HEK293T (cell line): ENCODE data around the gene XKR3.

Experiments
- CTCF ChIA-PET: fragments of 350-600 bp; formaldehyde crosslinking; extraction: SDS; loops from one replicate; lab custom pipeline; 2021; ENCODE audit warnings: antibody characterized with exemption, inconsistent platforms; lab: Yijun Ruan, JAX
- POLR2A ChIA-PET: fragments of 350-600 bp; formaldehyde crosslinking; extraction: SDS; loops from one replicate; lab custom pipeline; 2020; ENCODE audit warnings: antibody characterized with exemption, inconsistent platforms; lab: Yijun Ruan, JAX
- DNase-seq: peaks from one replicate; pipeline ENCODE4 v3.0.0; 2012; ENCODE audit warnings: mixed read lengths; ENCODE audit errors: extremely low spot score
- ARNT ChIP-seq: fragments of 450-650 bp; IDR thresholded peaks from 2 replicates; pipeline ENCODE4 v1.6.1; 2017; ENCODE audit warnings: mild to moderate bottlenecking
- BHLHE40 ChIP-seq: fragments of 450-650 bp; IDR thresholded peaks from 2 replicates; pipeline ENCODE4 v1.6.1; 2016; ENCODE audit warnings: mild to moderate bottlenecking, moderate library complexity, borderline replicate concordance
- CTBP1 ChIP-seq: fragments of 450-650 bp; IDR thresholded peaks from 2 replicates; pipeline ENCODE4 v1.6.1; 2016; ENCODE audit warnings: borderline replicate concordance
- ELF4 ChIP-seq: fragments of 450-650 bp; IDR thresholded peaks from 2 replicates; pipeline ENCODE4 v1.6.1; 2017; ENCODE audit warnings: antibody characterized with exemption
- FOXA1 ChIP-seq: fragments of 450-650 bp; IDR thresholded peaks from 2 replicates; pipeline ENCODE4 v1.6.1; 2016; ENCODE audit warnings: mild to moderate bottlenecking
- FOXK2 ChIP-seq: fragments of 450-650 bp; IDR thresholded peaks from 2 replicates; pipeline ENCODE4 v1.6.1; 2016; ENCODE audit warnings: mild to moderate bottlenecking
- FOXM1 ChIP-seq: fragments of 450-650 bp; IDR thresholded peaks from 2 replicates; pipeline ENCODE4 v1.6.1; 2017; ENCODE audit warnings: mild to moderate bottlenecking, borderline replicate concordance
- HDGF ChIP-seq: fragments of 450-650 bp; IDR thresholded peaks from 2 replicates; pipeline ENCODE4 v1.6.1; 2017; ENCODE audit warnings: antibody characterized with exemption, borderline replicate concordance
- L3MBTL2 ChIP-seq: fragments of 450-650 bp; conservative IDR thresholded peaks from 2 replicates; pipeline ENCODE4 v1.6.1; 2016; ENCODE audit warnings: mild to moderate bottlenecking
- LEF1 ChIP-seq: fragments of 450-650 bp; IDR thresholded peaks from 2 replicates; pipeline ENCODE4 v1.6.1; 2017; ENCODE audit warnings: mild to moderate bottlenecking, borderline replicate concordance
- NFRKB ChIP-seq: fragments of 450-650 bp; IDR thresholded peaks from 2 replicates; pipeline ENCODE4 v1.6.1; 2016; ENCODE audit warnings: mild to moderate bottlenecking, moderate library complexity
- SP1 ChIP-seq: fragments of 450-650 bp; IDR thresholded peaks from 2 replicates; pipeline ENCODE4 v1.6.1; 2017
- SUZ12 ChIP-seq: fragments of 450-650 bp; IDR thresholded peaks from 2 replicates; pipeline ENCODE4 v1.6.1; 2016; ENCODE audit warnings: mild to moderate bottlenecking
- TARDBP ChIP-seq: fragments of 450-650 bp; IDR thresholded peaks from 2 replicates; pipeline ENCODE4 v1.6.1; 2016
- ZNF384 ChIP-seq: fragments of 450-650 bp; IDR thresholded peaks from 2 replicates; pipeline ENCODE4 v1.6.1; 2016
- TF ChIP-seq, protein P1 (sequence below): fragments of 450-650 bp; IDR thresholded peaks from 2 replicates; pipeline ENCODE4 v1.6.1; 2016

XKR3 gene

DNA sequence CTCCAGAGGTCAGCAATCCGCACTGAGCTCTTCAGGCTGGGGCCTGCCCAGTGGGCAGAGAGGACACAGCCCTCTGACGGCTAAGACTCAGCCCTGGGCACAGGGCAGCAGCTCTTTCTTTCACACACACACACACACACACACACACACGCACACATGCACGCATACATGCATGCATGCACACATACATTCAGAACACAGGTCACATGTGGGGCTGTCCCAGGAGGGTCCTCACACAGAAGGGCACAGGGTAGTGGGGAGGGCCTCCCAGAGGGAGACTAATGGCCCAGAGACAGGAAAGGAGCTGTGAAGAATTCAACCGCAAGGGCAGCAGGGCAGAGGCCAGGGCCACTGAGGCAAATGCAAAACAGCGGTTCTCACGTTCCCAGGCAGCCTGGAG lies 20.3 kb upstream of the XKR3 start:
- DNase-seq: no peak
- TF ChIP-seq ELF4: no peak
- no peak for TF ChIP-seq L3MBTL2
- TF ChIP-seq SUZ12: no peak
- no peak for TF ChIP-seq HDGF
- TF ChIP-seq FOXM1: no peak
- no peak for TF ChIP-seq ZNF384
- TF ChIP-seq, protein P1, sequence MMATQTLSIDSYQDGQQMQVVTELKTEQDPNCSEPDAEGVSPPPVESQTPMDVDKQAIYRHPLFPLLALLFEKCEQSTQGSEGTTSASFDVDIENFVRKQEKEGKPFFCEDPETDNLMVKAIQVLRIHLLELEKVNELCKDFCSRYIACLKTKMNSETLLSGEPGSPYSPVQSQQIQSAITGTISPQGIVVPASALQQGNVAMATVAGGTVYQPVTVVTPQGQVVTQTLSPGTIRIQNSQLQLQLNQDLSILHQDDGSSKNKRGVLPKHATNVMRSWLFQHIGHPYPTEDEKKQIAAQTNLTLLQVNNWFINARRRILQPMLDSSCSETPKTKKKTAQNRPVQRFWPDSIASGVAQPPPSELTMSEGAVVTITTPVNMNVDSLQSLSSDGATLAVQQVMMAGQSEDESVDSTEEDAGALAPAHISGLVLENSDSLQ: no peak
- TF ChIP-seq LEF1: no peak
- TF ChIP-seq FOXK2: no peak
- no peak for TF ChIP-seq BHLHE40
- POLR2A ChIA-PET: no interaction called here
- CTCF ChIA-PET: no interaction called here

DNA sequence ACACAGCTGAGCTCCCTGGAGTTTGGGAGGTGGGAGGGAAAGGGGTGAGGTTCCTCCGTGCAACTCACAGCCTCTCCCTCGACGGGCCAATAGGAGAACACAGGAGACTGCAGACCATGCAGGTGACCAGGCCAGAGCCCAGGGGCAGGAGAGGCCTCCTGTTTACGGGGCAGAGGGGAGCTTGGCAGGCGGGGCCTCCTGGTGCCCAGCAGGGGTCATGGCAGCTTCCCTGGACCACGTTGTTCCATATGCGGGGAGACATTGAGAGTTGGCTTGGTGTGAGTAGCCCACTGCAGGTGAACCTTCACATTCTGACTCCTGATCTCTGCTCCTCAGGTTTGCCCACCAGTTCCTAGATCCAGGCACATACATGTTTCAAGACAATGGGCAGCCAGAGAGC lies 19.3 kb upstream of the XKR3 start:
- no peak for TF ChIP-seq SP1
- TF ChIP-seq FOXK2: no peak
- TF ChIP-seq FOXM1: no peak
- no peak for TF ChIP-seq FOXA1
- TF ChIP-seq ELF4: no peak
- TF ChIP-seq, protein P1: no peak
- TF ChIP-seq NFRKB: no peak
- TF ChIP-seq CTBP1: no peak
- TF ChIP-seq TARDBP: no peak
- no peak for TF ChIP-seq LEF1
- no peak for TF ChIP-seq BHLHE40
- no peak for TF ChIP-seq ARNT
- TF ChIP-seq SUZ12: no peak

DNA sequence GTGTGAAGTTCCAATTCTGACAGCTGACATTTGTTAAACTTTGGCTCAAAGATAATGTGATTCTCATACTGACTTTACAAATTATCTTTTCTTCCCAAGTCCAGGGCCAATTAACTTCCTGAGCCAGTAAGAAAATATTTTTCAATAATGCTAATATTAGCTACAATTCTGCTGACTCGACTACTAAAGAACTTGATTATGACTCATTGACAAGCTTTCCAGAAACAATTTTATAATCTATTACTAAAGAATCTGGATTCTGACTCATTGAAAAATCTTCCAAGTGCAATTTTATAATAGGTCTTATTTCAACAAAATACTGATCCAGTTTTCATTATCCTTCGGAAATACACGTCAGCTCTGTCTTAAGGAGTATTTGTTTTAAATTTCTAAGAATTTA lies 12.9 kb upstream of the XKR3 start:
- ChIA-PET POLR2A (no interaction called here), CTCF (no interaction called here)
- no peak for DNase-seq

More for the DNA sequence above, 19.3 kb upstream of the XKR3 start:
- CTCF ChIA-PET: no interaction called here
- POLR2A ChIA-PET: no interaction called here
- no peak for DNase-seq

DNA sequence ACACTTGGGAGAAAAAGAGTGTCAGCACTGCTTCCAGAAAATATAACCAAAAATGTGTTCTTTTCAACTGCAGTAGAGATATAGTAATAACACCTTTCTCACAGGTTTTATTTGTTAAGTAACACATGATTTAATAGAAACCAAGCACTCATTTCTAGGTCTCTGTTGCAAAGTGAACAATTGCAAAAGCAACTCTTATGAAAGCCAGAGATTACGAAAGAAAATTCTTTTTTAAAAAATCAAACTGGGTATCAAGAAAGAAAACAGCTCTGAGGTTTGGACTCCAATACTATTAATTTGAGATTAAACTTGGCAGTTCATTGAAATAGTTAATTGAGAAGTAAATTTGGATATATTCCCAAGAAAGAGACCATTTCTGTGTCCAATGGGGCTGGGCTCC lies 9.8 kb upstream of the XKR3 start:
- ChIA-PET POLR2A (no interaction called here), CTCF (no interaction called here)
- no peak for DNase-seq
- TF ChIP-seq FOXK2: no peak

More for the DNA sequence above, 12.9 kb upstream of the XKR3 start:
- no peak for TF ChIP-seq LEF1
- TF ChIP-seq ELF4: no peak
- no peak for TF ChIP-seq L3MBTL2
- no peak for TF ChIP-seq BHLHE40
- TF ChIP-seq, protein P1: no peak
- no peak for TF ChIP-seq CTBP1
- no peak for TF ChIP-seq FOXK2
- TF ChIP-seq ARNT: no peak

DNA sequence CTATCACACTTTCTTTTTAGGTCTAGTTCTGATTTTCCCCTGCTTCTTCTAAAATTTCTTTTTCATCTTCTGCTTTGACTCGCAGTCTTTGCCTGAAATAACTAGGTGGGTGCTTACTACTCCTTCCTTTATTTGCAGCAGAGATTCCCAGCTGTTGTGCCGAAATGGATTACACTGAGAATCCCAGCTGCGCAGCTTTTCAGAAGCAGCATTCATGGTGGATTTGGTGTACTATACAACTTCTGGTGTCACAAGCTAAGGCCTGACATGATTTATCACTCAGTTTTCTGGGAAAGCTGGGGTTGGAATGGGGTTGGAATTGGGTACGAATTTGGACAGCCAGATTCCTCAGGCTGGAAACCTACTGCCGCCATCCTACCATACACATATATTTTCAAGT lies 6.0 kb upstream of the XKR3 start:
- POLR2A ChIA-PET: no interaction called here
- CTCF ChIA-PET: no interaction called here
- no peak for DNase-seq
- TF ChIP-seq ARNT (no peak), FOXK2 (no peak), L3MBTL2 (no peak), CTBP1 (no peak), ZNF384 (no peak), FOXM1 (no peak), LEF1 (no peak), FOXA1 (no peak), SP1 (no peak), HDGF (no peak), NFRKB (no peak), BHLHE40 (no peak), TARDBP (no peak), SUZ12 (no peak), ELF4 (no peak)
- TF ChIP-seq, protein P1: no peak

DNA sequence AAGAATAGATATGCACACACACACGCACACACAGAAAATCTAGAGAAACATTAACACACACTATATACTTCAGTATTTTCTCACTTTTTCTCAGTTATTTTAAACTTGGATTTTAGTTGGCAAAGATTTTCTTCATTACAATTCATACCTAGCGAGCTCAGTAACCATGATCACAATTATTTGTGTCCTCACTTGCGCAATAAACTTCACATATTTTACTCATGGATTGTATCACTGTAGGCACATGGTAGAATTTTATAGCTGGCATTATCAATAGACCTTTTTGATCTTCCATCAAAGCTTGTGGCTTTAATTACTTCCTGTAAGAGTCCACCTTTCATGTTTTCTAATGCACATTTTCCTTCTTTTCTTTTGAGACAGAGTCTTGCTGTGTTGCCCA lies 4.8 kb upstream of the XKR3 start:
- ChIA-PET CTCF (no interaction called here), POLR2A (no interaction called here)
- no peak for DNase-seq
- TF ChIP-seq SP1 (no peak), LEF1 (no peak), CTBP1 (no peak), ZNF384 (no peak), ELF4 (no peak)

DNA sequence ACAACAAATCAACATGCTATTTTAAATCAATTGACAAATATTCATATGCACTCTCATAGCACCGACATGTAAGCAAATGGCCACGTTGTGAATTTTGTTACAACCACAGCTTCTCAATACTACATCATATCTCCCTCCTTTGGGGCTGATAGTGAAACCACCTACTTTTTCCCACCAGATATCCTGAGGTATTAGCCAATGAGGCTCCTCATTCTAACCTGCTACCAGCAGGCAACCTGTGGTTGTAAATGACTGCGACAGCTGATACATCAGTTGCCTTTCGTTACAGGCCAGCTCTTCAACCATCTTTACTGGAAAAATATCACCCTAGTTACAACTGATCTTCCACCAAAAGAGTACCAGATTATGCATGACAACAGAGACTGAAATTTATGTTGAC lies 3.7 kb upstream of the XKR3 start:
- no peak for TF ChIP-seq LEF1
- no peak for TF ChIP-seq HDGF
- TF ChIP-seq FOXM1: no peak
- TF ChIP-seq ELF4: no peak
- TF ChIP-seq L3MBTL2: no peak
- no peak for TF ChIP-seq ZNF384
- TF ChIP-seq CTBP1: no peak
- no peak for TF ChIP-seq ARNT
- no peak for TF ChIP-seq TARDBP
- no peak for TF ChIP-seq FOXK2
- no peak for TF ChIP-seq NFRKB
- no peak for TF ChIP-seq SUZ12
- TF ChIP-seq BHLHE40: no peak
- TF ChIP-seq SP1: no peak
- TF ChIP-seq, protein P1: no peak
- no peak for TF ChIP-seq FOXA1
- CTCF ChIA-PET: no interaction called here
- no peak for DNase-seq
- POLR2A ChIA-PET: no interaction called here
